Astrocyte (in vitro differentiated cells and primary cell): ENCODE results near the gene ZNF346. TPM values are rescaled to one million over a fixed set of nuclear protein-coding genes. Genes with fewer than 3 reads are reported as not detected.

Source experiments
- DNase-seq: peaks from one replicate; pipeline ENCODE4 v3.0.0-alpha.2; 2010; ENCODE audit warnings: low read depth
- FAIRE-seq: peaks from 2 replicates; lab custom pipeline; 2011; peaks lifted over from hg19 to GRCh38; lab: Jason Lieb, UNC
- H2AFZ ChIP-seq: 2 replicates; pipeline ENCODE4 v1.6.0; 2012; ENCODE audit warnings: low read depth, low read length, inconsistent platforms
- H3K27ac ChIP-seq: 2 replicates; pipeline ENCODE4 v1.5.1; 2011; ENCODE audit warnings: low read depth, low read length, inconsistent platforms
- H3K27me3 ChIP-seq: 2 replicates; pipeline ENCODE4 v1.6.0; 2011; ENCODE audit warnings: low read length, inconsistent platforms; ENCODE audit not compliant: insufficient read depth
- H3K36me3 ChIP-seq: 2 replicates; pipeline ENCODE4 v1.5.1; 2011; ENCODE audit warnings: low read length, inconsistent platforms; ENCODE audit not compliant: insufficient read depth
- H3K4me1 ChIP-seq: 2 replicates; pipeline ENCODE4 v1.5.1; 2011; ENCODE audit warnings: low read length, inconsistent platforms; ENCODE audit not compliant: insufficient read depth
- H3K4me2 ChIP-seq: 2 replicates; pipeline ENCODE4 v1.6.0; 2012; ENCODE audit warnings: low read length, inconsistent platforms
- H3K4me3 ChIP-seq: 2 replicates; pipeline ENCODE4 v1.5.1; 2011; ENCODE audit warnings: low read depth, mild to moderate bottlenecking, low read length, inconsistent platforms; ENCODE audit not compliant: insufficient read depth
- H3K79me2 ChIP-seq: 2 replicates; pipeline ENCODE4 v1.6.0; 2012; ENCODE audit warnings: mild to moderate bottlenecking, low read length, inconsistent platforms; ENCODE audit not compliant: insufficient read depth
- H3K9ac ChIP-seq: 2 replicates; pipeline ENCODE4 v1.6.0; 2012; ENCODE audit warnings: mild to moderate bottlenecking, low read length, inconsistent platforms
- H3K9me3 ChIP-seq: 2 replicates; pipeline ENCODE4 v1.5.1; 2012; ENCODE audit warnings: low read depth, mild to moderate bottlenecking, low read length, inconsistent platforms; ENCODE audit not compliant: insufficient read depth
- H4K20me1 ChIP-seq: 2 replicates; pipeline ENCODE4 v1.6.0; 2012; ENCODE audit warnings: low read length, inconsistent platforms; ENCODE audit not compliant: insufficient read depth
- H3K27ac Mint-ChIP-seq: one replicate; pipeline ENCODE4 v1.8.0; 2021; ENCODE audit warnings: mild to moderate bottlenecking, mixed read lengths; ENCODE audit not compliant: unreplicated experiment
- H3K27me3 Mint-ChIP-seq: one replicate; pipeline ENCODE4 v1.8.0; 2021; ENCODE audit warnings: low read depth, mixed read lengths; ENCODE audit not compliant: unreplicated experiment
- H3K36me3 Mint-ChIP-seq: one replicate; pipeline ENCODE4 v1.8.0; 2021; ENCODE audit warnings: low read depth, mixed read lengths; ENCODE audit not compliant: unreplicated experiment
- H3K4me1 Mint-ChIP-seq: one replicate; pipeline ENCODE4 v1.8.0; 2021; ENCODE audit warnings: low read depth, mixed read lengths; ENCODE audit not compliant: unreplicated experiment
- H3K4me3 Mint-ChIP-seq: one replicate; pipeline ENCODE4 v1.8.0; 2021; ENCODE audit warnings: mild to moderate bottlenecking, moderate library complexity, mixed read lengths; ENCODE audit not compliant: unreplicated experiment
- H3K9me3 Mint-ChIP-seq: one replicate; pipeline ENCODE4 v1.8.0; 2021; ENCODE audit warnings: mild to moderate bottlenecking, mixed read lengths; ENCODE audit not compliant: unreplicated experiment
- CTCF ChIP-seq: IDR thresholded peaks from 2 replicates; pipeline ENCODE4 v1.5.1; 2011; ENCODE audit warnings: low read depth, mild to moderate bottlenecking, inconsistent platforms, low read length, moderate library complexity; ENCODE audit not compliant: insufficient read depth
- EZH2 ChIP-seq: IDR thresholded peaks from 2 replicates; pipeline ENCODE4 v1.6.1; 2012; ENCODE audit warnings: mild to moderate bottlenecking, low read length, inconsistent platforms; ENCODE audit not compliant: insufficient read depth
- total RNA-seq: library from RNA; stranded (reverse); gene quantifications from 2 replicates; pipeline ENCODE4 v1.2.1, GENCODE V29; 2021

The ZNF346 gene
- total RNA-seq, 1 donor from 2014 or later = 13.8 TPM

GRCh38 chr5:177077335-177077734 is 54.8 kb downstream of the ZNF346 start:
- Mint-ChIP-seq H3K4me3 (no peak overlapping the region), H3K9me3 (no peaks in the 10 kb centered on the region), H3K27ac (no peak overlapping the region), H3K27me3 (peaks cover under 1% of the 10 kb centered on the region), H3K36me3 (peaks cover 1% of the 10 kb centered on the region), H3K4me1 (no peaks in the 10 kb centered on the region)
- no peak overlapping the region for H3K27ac ChIP-seq
- H2AFZ ChIP-seq = no peak overlapping the region
- no peaks in the 10 kb centered on the region for H3K36me3 ChIP-seq
- no peaks in the 10 kb centered on the region for H3K27me3 ChIP-seq
- no peak overlapping the region for H3K4me2 ChIP-seq
- no peaks in the 10 kb centered on the region for H4K20me1 ChIP-seq
- FAIRE-seq (no peak), DNase-seq (no peak)
- H3K4me1 ChIP-seq = no peaks in the 10 kb centered on the region
- TF ChIP-seq EZH2 (no peak), CTCF (no peak)
- no peaks in the 10 kb centered on the region for H3K9me3 ChIP-seq
- H3K79me2 ChIP-seq = no peaks in the 10 kb centered on the region
- H3K4me3 ChIP-seq = no peak overlapping the region
- H3K9ac ChIP-seq = no peak overlapping the region

GRCh38 chr5:177079606-177080005 is 57.1 kb downstream of the ZNF346 start:
- Mint-ChIP-seq H3K9me3 (no peaks in the 10 kb centered on the region), H3K4me1 (no peaks in the 10 kb centered on the region), H3K27ac (no peak overlapping the region), H3K27me3 (peaks cover 9% of the 10 kb centered on the region), H3K36me3 (no peaks in the 10 kb centered on the region), H3K4me3 (no peak overlapping the region)
- Histone ChIP-seq H3K36me3 (no peaks in the 10 kb centered on the region), H3K4me1 (no peaks in the 10 kb centered on the region), H3K4me3 (no peak overlapping the region), H3K9ac (no peak overlapping the region), H3K27me3 (peaks cover 3% of the 10 kb centered on the region), H3K79me2 (no peaks in the 10 kb centered on the region), H3K4me2 (no peak overlapping the region), H3K27ac (no peak overlapping the region), H4K20me1 (no peaks in the 10 kb centered on the region), H2AFZ (no peak overlapping the region), H3K9me3 (no peaks in the 10 kb centered on the region)
- FAIRE-seq = no peak
- TF ChIP-seq CTCF (no peak), EZH2 (no peak)
- DNase-seq = no peak

- no peaks in the 10 kb centered on the region for H4K20me1 ChIP-seq
- H3K36me3 ChIP-seq = no peaks in the 10 kb centered on the region
- no peaks in the 10 kb centered on the region for H3K4me1 ChIP-seq
- Mint-ChIP-seq H3K9me3 (no peaks in the 10 kb centered on the region), H3K27ac (no peak overlapping the region), H3K4me1 (no peaks in the 10 kb centered on the region), H3K27me3 (peaks cover 14% of the 10 kb centered on the region), H3K4me3 (no peak overlapping the region), H3K36me3 (no peaks in the 10 kb centered on the region)
- H3K9ac ChIP-seq = no peak overlapping the region
- no peak overlapping the region for H3K4me3 ChIP-seq
- no peak for FAIRE-seq
- no peak overlapping the region for H3K4me2 ChIP-seq
- H3K79me2 ChIP-seq = no peaks in the 10 kb centered on the region
- TF ChIP-seq EZH2 (no peak), CTCF (no peak)
- peaks cover 5% of the 10 kb centered on the region for H3K27me3 ChIP-seq
- no peak overlapping the region for H2AFZ ChIP-seq
- no peak overlapping the region for H3K27ac ChIP-seq
- DNase-seq = no peak
- no peaks in the 10 kb centered on the region for H3K9me3 ChIP-seq
Observed at GRCh38 chr5:177080265-177080664, 57.8 kb downstream of the ZNF346 start.
